ENCODE measurements around the gene CLSTN2. TPM values are rescaled to one million over a fixed set of nuclear protein-coding genes. Genes with fewer than 3 reads are reported as not detected.

The CLSTN2 gene
- total and polyA plus RNA-seq, 2 of the 4 experiments (the other 2 are of a cell fraction): under 0.01 to 0.07 TPM

- H4K8ac ChIP-seq (ENCODE audit: low read depth in 2 of 2, low read length in 2 of 2): no peak overlapping the region
- ChIA-PET POLR2A (ENCODE audit: unreplicated experiment) (no interaction called here), CTCF (no interaction called here)
- no peak overlapping the region for H3K14ac ChIP-seq (replicated peaks; ENCODE audit: low read depth, low read length)
- no peaks in the 10 kb centered on the region for H3K27me3 ChIP-seq (ENCODE audit: control insufficient read depth, insufficient read depth, low read length)
- no peak overlapping the region for H3K9ac ChIP-seq (ENCODE audit: low read depth, low read length)
- no peak overlapping the region for H2BK5ac ChIP-seq (ENCODE audit: low read depth, low read length, poor library complexity, severe bottlenecking)
- DNase-seq (no peak), ATAC-seq (ENCODE audit: low read depth) (no peak)
- intact Hi-C loops (cut with micrococcal nuclease): no loop called here
- no peak overlapping the region for H4K91ac ChIP-seq (ENCODE audit: insufficient read depth, low read depth, low read length)
- no peak overlapping the region for H3K23ac ChIP-seq (ENCODE audit: low read depth, low read length)
- no peak overlapping the region for H2AK5ac ChIP-seq (ENCODE audit: low read depth, low read length)
- TF ChIP-seq MXI1 (IDR thresholded peaks at IDR 0.05; ENCODE audit: borderline replicate concordance, low read depth, low read length) (no peak), RAD21 (IDR thresholded peaks at IDR 0.05; ENCODE audit: low read length) (no peak), ELK1 (IDR thresholded peaks at IDR 0.05; ENCODE audit: borderline replicate concordance, low read depth, low read length) (no peak)
- H2AK9ac ChIP-seq (replicated peaks; ENCODE audit: low read depth, low read length, poor library complexity): no peak overlapping the region
- no peak overlapping the region for H2BK15ac ChIP-seq (ENCODE audit: low read depth, low read length)
- WGBS, 2 experiments (ENCODE audit: extremely low coverage in 2 of 2, insufficient read length in 1 of 2): no CpG with 5 or more reads among the region's 2 CpGs
- no peaks in the 10 kb centered on the region for H3K36me3 ChIP-seq (ENCODE audit: control insufficient read depth, insufficient read depth, low read length)
- H3K27ac ChIP-seq (ENCODE audit: insufficient read depth, low read length): no peak overlapping the region
- H4K20me1 ChIP-seq (ENCODE audit: insufficient read depth, low read length): no peaks in the 10 kb centered on the region
- H3K9me1 ChIP-seq (ENCODE audit: insufficient read depth, low read length): no peaks in the 10 kb centered on the region
- no peaks in the 10 kb centered on the region for H3K79me1 ChIP-seq (ENCODE audit: low read depth in 1 of 2, low read length in 2 of 2)
- in situ Hi-C loops (cut with MboI; ENCODE audit: low sequenced_read_pairs): no loop called here
- no peak overlapping the region for H3K18ac ChIP-seq (ENCODE audit: low read depth, low read length)
- H3K4me1 ChIP-seq (ENCODE audit: control insufficient read depth, insufficient read depth, low read length): no peaks in the 10 kb centered on the region
- no peak overlapping the region for H3K4ac ChIP-seq (ENCODE audit: low read depth, low read length)
- no peak overlapping the region for H3K56ac ChIP-seq (ENCODE audit: extremely low read depth, insufficient read depth, low read length)
- H4K5ac ChIP-seq (ENCODE audit: low read depth, low read length): no peak overlapping the region
- H2BK120ac ChIP-seq (ENCODE audit: low read depth, low read length): no peak overlapping the region
- no peak overlapping the region for H3K4me3 ChIP-seq (ENCODE audit: insufficient read depth, low read depth, low read length)
- dilution Hi-C loops (cut with HindIII; ENCODE audit: low sequenced_read_pairs, unreplicated experiment): no loop called here
- no peaks in the 10 kb centered on the region for H3K9me3 ChIP-seq (ENCODE audit: control insufficient read depth, insufficient read depth, low read length)
- BruUV-seq (replicated peaks): no TSS peak
- H2AFZ ChIP-seq (replicated peaks; ENCODE audit: low read length, poor library complexity): no peak overlapping the region
- no peak overlapping the region for H2BK20ac ChIP-seq (ENCODE audit: low read depth, low read length)
- H3K4me2 ChIP-seq (ENCODE audit: low read depth, low read length): no peak overlapping the region
Measured at GRCh38 chr3:140157161-140157560, 222.2 kb downstream of the CLSTN2 start.

Measured in IMR-90 (cell line).